ENCODE results near the gene TUBGCP6.

TUBGCP6 gene

DNA sequence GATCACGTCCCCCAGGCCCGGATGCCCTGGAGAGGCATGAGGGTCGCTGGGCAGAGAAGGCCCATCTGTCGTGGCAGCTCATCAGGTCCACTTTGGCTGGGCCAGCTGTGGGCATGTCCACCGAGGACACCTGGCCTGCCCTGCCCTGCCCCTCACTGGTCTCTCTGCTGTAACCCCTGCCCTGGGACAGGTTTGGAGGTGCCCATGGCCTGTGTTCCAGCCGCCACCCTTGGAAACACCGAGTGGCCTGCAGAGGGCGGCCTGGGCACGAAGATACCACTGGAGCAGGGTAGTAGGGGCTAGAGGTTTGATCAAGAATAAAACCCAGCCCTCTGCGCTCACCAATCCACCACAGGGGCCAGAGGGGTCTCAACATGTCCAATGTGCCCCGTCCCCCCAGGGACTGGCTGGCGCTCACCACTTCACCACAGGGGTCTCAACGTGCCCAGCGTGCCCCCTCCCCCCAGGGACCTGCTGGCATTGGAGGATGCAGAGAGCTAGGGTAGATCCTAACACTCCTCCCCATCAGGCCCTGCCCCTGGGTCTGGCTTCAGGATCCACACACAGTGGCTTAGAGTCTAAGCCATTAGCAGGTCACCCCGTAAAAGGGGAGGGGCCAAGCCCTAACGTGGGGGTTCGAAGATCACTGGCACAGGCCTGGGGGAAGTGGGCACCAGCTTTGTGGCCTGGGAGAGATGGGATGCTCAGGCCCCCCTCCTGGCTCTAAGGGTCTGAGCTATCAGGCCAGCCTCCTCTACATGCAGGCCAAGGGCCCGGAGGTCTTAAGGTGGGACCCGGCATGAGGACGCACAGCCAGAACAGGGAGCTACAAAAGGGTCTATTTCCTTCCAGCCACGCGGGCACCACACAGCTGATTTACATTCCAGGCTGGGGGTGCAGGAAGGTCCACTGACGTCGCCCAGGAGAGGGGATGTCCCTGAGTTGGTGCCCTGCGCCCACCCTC lies 7.5 kb upstream of the TUBGCP6 start:
- POLR2A ChIA-PET: interaction anchor here (0.6 to 1.9 kb wide), 8 partner anchors 8 to 80 kb away, joined by 3 to 13 read pairs (median 4); partner anchors contain the start of gene MAPK12
- CTCF ChIA-PET: interaction anchor here (0.6 to 2.0 kb wide), 8 partner anchors 9 to 368 kb away, joined by 3 to 7 read pairs (median 4); partner anchors contain the start of genes MAPK12 and PLXNB2
- TF ChIP-seq L3MBTL2 (conservative IDR thresholded peaks at IDR 0.05) (no peak), FOXM1 (IDR thresholded peaks at IDR 0.05; ENCODE audit: borderline replicate concordance) (no peak), NFRKB (IDR thresholded peaks at IDR 0.05) (no peak)
- TF ChIP-seq, protein P1, sequence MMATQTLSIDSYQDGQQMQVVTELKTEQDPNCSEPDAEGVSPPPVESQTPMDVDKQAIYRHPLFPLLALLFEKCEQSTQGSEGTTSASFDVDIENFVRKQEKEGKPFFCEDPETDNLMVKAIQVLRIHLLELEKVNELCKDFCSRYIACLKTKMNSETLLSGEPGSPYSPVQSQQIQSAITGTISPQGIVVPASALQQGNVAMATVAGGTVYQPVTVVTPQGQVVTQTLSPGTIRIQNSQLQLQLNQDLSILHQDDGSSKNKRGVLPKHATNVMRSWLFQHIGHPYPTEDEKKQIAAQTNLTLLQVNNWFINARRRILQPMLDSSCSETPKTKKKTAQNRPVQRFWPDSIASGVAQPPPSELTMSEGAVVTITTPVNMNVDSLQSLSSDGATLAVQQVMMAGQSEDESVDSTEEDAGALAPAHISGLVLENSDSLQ (IDR thresholded peaks at IDR 0.05): no peak
- DNase-seq (ENCODE audit: extremely low spot score): peak; percentile 54

DNA sequence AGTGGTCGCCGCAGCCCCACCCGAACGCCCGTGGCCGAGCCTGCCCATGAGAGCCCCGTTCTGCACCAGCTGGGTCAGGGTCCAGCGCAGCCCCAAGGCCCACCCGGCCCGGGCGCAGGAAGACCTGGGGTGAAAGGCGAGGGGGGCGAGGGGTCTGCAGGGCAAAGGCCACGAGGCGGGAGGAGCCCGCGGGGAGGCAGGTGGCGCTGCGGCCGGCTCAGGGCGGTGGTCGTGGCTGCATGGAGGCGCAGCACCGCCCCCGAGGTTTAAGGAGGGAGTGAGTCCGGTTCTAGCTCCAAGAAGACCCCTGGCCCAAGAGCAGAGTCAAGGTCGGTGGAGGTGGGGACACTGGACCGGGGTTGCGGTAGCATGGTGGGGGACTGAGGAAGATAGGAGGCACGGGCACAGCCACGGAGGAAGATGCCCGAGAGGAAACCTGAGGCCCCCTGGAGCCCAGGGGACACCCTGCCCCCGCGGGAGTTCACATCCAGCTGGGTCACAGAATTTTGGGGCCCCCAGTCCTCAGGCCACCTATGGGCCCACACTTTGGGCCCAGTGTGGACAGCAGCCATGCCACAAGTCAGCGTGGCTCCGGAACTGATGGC lies 6.8 kb upstream of the TUBGCP6 start:
- POLR2A ChIA-PET: interaction anchor here (0.6 to 1.9 kb wide), 8 partner anchors 9 to 274 kb away, joined by 3 to 13 read pairs (median 4); partner anchors contain the start of genes LMF2, MAPK12, NCAPH2 and SCO2
- TF ChIP-seq FOXM1 (IDR thresholded peaks at IDR 0.05; ENCODE audit: borderline replicate concordance): no peak
- no peak for TF ChIP-seq NFRKB (IDR thresholded peaks at IDR 0.05)
- no peak for TF ChIP-seq SP1 (IDR thresholded peaks at IDR 0.05)
- TF ChIP-seq ZNF384 (IDR thresholded peaks at IDR 0.05): no peak
- TF ChIP-seq TARDBP (IDR thresholded peaks at IDR 0.05): no peak
- TF ChIP-seq ARNT (IDR thresholded peaks at IDR 0.05): no peak
- no peak for TF ChIP-seq FOXA1 (IDR thresholded peaks at IDR 0.05)
- no peak for TF ChIP-seq HDGF (IDR thresholded peaks at IDR 0.05; ENCODE audit: borderline replicate concordance)
- no peak for TF ChIP-seq LEF1 (IDR thresholded peaks at IDR 0.05; ENCODE audit: borderline replicate concordance)
- TF ChIP-seq L3MBTL2 (conservative IDR thresholded peaks at IDR 0.05): no peak
- TF ChIP-seq BHLHE40 (IDR thresholded peaks at IDR 0.05; ENCODE audit: borderline replicate concordance): no peak
- TF ChIP-seq SUZ12 (IDR thresholded peaks at IDR 0.05): no peak
- TF ChIP-seq FOXK2 (IDR thresholded peaks at IDR 0.05): no peak
- TF ChIP-seq, protein P1 (IDR thresholded peaks at IDR 0.05): no peak
- no peak for DNase-seq (ENCODE audit: extremely low spot score)
- CTCF ChIA-PET: interaction anchor here (0.6 to 2.0 kb wide), 4 partner anchors 13 to 75 kb away, joined by 3 to 6 read pairs (median 3); partner anchors contain the start of gene PLXNB2

DNA sequence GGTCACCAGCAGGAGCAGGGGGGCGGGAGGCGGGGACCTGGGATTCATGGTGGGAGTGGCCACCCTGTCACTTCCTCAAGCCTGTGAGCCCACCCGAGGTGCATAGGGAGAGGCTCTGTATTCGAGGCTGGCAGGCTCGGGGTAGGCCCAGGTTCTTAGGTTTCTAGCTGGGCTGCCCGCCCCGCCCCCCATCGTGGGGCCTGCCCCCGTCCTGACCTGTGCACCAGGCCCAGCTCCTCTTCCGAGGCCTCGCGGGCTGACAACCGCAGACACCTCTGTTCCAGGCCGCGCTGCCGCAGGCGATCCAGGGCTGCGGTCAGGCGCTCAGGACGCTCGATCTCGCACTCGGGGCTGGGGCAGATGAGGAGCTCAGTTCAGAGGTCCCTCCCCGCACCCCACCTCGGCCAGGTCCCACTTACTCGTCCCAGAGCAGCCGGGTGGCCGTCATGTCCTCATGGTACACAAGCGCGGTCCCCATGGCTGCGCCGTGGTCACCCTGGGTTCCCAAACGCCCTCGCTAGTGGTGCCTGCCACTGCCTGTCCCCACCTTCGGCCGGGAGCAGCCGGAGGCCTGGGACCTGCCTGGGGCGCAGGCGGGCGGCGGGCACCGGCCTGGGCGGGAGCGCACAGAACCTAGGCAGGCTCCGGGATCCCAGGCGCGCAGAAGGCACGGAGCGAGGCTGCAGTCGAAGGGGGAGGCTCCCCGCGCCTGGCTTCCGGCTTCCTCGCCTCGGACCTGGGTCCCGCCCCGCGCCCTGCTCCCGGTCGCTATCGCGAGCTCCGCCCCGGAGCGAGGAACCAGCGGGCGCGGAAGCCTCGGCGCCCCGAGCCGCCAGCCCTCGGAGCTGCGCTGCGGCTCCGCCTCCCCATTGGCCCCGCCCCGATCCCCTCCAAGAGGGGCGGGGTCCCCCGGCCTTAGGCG lies 6.0 kb upstream of the TUBGCP6 start, which contains the start of gene HDAC10:
HDAC10 (minus strand) TSS at position 711 of the 922 bp plus-strand sequence; CDS start at position 478, 233 bp downstream.
- peak; percentile 75 for DNase-seq (ENCODE audit: extremely low spot score)
- CTCF ChIA-PET: interaction anchor here (0.6 to 2.0 kb wide), 3 partner anchors 13 to 56 kb away, joined by 3 to 6 read pairs (median 3); partner anchors contain the start of gene PLXNB2
- POLR2A ChIA-PET: interaction anchor here (0.6 to 1.9 kb wide), 9 partner anchors 8 to 482 kb away, joined by 3 to 13 read pairs (median 4); partner anchors contain the start of genes LMF2, MAPK12, NCAPH2 and SCO2
- TF ChIP-seq L3MBTL2 (conservative IDR thresholded peaks at IDR 0.05): peak; percentile 40; the same call in 1 of the 2 replicates
- no peak for TF ChIP-seq TARDBP (IDR thresholded peaks at IDR 0.05)

DNA sequence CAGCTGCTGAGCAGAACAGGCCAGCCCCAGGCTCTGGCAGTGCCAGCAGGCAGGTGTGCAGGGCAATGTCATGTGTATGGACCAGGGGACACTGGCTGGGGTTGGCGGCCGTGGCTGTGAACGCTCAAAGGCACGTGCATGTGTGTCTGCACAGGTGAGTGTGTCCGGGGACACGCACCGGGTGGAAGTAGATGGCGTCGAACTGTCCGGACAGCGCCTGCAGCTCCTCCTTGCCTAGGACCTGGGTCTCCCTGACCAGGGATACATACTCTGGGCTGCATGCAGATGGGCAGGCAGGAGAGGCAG lies 5.4 kb upstream of the TUBGCP6 start:
- TF ChIP-seq L3MBTL2 (conservative IDR thresholded peaks at IDR 0.05) (no peak), LEF1 (IDR thresholded peaks at IDR 0.05; ENCODE audit: borderline replicate concordance) (no peak), FOXA1 (IDR thresholded peaks at IDR 0.05) (no peak), ARNT (IDR thresholded peaks at IDR 0.05) (no peak)
- TF ChIP-seq, protein P1 (IDR thresholded peaks at IDR 0.05): no peak
- ChIA-PET POLR2A (interaction anchor here (0.6 to 1.9 kb wide), 2 partner anchors 11 to 481 kb away, joined by 3 to 13 read pairs; partner anchors contain the start of gene MAPK12), CTCF (interaction anchor here (1.3 kb wide), 1 partner anchor 14 kb away, joined by 3 read pairs; no protein-coding TSS in a partner anchor)
- no peak for DNase-seq (ENCODE audit: extremely low spot score)

DNA sequence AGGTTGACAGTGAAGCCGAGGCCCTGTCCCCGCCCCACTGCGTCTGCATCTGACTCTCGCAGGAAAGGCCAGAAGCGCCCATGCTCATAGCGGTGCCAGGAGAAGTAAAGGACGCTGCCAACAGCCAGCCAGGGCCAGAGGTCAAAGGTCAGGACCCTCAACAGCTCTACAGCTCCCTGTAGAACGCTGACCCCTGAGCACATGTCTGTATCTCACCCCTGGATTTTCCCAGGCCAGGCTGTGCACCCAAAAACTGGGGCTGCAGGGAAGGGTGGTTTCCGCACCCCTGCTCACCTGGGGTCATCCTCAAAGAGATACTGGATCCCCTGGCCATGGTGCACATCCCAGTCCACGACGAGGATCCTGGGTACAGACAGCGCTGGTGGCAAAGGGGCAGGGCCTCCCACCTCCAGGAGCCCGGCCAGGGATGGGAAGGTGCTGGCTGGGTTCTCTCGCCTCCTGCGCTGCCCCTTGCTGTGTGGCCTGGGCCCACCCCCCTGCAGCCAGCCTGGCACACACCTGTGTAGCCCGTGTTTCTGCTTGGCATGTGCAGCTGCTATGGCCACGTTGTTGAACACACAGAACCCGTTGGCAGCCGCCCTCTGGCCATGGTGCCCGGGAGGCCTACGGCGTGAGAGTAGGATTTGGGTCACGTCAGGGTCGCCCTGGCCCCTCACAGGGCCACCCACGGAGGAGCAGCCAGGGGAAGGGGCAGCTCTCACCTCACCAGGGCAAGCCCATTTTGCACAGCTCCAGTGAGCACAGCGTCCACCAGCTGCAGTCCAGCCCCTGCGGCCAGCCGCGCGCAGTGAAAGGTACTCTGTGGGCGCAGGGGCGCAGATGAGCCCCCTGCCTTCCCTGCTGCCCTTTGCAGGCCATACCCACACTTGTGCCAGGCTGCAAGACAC lies 4.8 kb upstream of the TUBGCP6 start:
- POLR2A ChIA-PET: interaction anchor here (1.5 kb wide), 1 partner anchor 18 kb away, joined by 4 read pairs; no protein-coding TSS in a partner anchor

More for the DNA sequence above, 4.8 kb upstream of the TUBGCP6 start:
- TF ChIP-seq LEF1 (IDR thresholded peaks at IDR 0.05; ENCODE audit: borderline replicate concordance) (no peak), BHLHE40 (IDR thresholded peaks at IDR 0.05; ENCODE audit: borderline replicate concordance) (no peak), ELF4 (IDR thresholded peaks at IDR 0.05) (no peak), CTBP1 (IDR thresholded peaks at IDR 0.05; ENCODE audit: borderline replicate concordance) (no peak), NFRKB (IDR thresholded peaks at IDR 0.05) (no peak), FOXM1 (IDR thresholded peaks at IDR 0.05; ENCODE audit: borderline replicate concordance) (no peak), L3MBTL2 (conservative IDR thresholded peaks at IDR 0.05) (no peak), HDGF (IDR thresholded peaks at IDR 0.05; ENCODE audit: borderline replicate concordance) (no peak), TARDBP (IDR thresholded peaks at IDR 0.05) (no peak), SP1 (IDR thresholded peaks at IDR 0.05) (no peak)
- TF ChIP-seq, protein P1 (IDR thresholded peaks at IDR 0.05): no peak
- CTCF ChIA-PET: no interaction called here
- no peak for DNase-seq (ENCODE audit: extremely low spot score)
